K562 (cell line): ENCODE measurements around the gene SIGLEC11. TPM values are rescaled to one million over a fixed set of nuclear protein-coding genes. Genes with fewer than 3 reads are reported as not detected.

Source experiments
- CBFB ChIP-seq: sonication (generic); formaldehyde crosslinking; IDR thresholded peaks from 2 replicates; pipeline ENCODE4 v1.4.0; 2020; ENCODE audit warnings: mild to moderate bottlenecking, missing genetic modification reagents
- EGR1 ChIP-seq: fragments of 450-650 bp; conservative IDR thresholded peaks from 2 replicates; pipeline ENCODE4 v1.6.1; 2017; ENCODE audit warnings: mild to moderate bottlenecking
- ELF4 ChIP-seq: fragments of 450-650 bp; formaldehyde crosslinking; IDR thresholded peaks from 2 replicates; pipeline ENCODE4 v1.4.0; 2022; ENCODE audit warnings: missing genetic modification characterization
- FOXM1 ChIP-seq, 2 experiments: fragments of 450-650 bp in 1 of 2; sonication (generic) in 1 of 2; formaldehyde crosslinking in 1 of 2; IDR thresholded peaks; 2 replicates each; pipeline versions ENCODE4 v1.6.1 to v1.9.0; 2017 to 2022; ENCODE audit warnings: low read depth in 2 of 2, mild to moderate bottlenecking in 2 of 2, missing genetic modification reagents in 1 of 2, moderate library complexity in 1 of 2
- NRF1 ChIP-seq, 2 experiments: fragments of 450-650 bp; IDR thresholded peaks in 1 of 2; conservative IDR thresholded peaks in 1 of 2; 2 replicates each; pipeline ENCODE4 v1.6.1; 2014; ENCODE audit warnings: mild to moderate bottlenecking in 2 of 2
- POU5F1 ChIP-seq: fragments of 150-350 bp; IDR thresholded peaks from 2 replicates; pipeline ENCODE4 v1.6.1; 2014; ENCODE audit warnings: borderline replicate concordance, low read length, low read depth, mild to moderate bottlenecking; ENCODE audit not compliant: partially characterized antibody
- RAD51 ChIP-seq: fragments of 450-650 bp; IDR thresholded peaks from 2 replicates; pipeline ENCODE4 v1.7.1; 2016; ENCODE audit warnings: low read depth, mild to moderate bottlenecking, borderline replicate concordance
- RBFOX2 ChIP-seq: fragments of 200-400 bp; formaldehyde crosslinking; IDR thresholded peaks from 2 replicates; pipeline ENCODE4 v1.6.1; 2017; ENCODE audit warnings: low read depth, mild to moderate bottlenecking, low read length, moderate library complexity
- SIX5 ChIP-seq, 2 experiments: IDR thresholded peaks; 2 replicates each; pipeline ENCODE4 v1.6.1; 2011; ENCODE audit warnings: low read length in 2 of 2, borderline replicate concordance in 1 of 2, low read depth in 1 of 2, mild to moderate bottlenecking in 1 of 2, moderate library complexity in 1 of 2; ENCODE audit not compliant: insufficient read depth in 1 of 2
- SP2 ChIP-seq: IDR thresholded peaks from 2 replicates; pipeline ENCODE4 v1.6.1; 2011; ENCODE audit warnings: mild to moderate bottlenecking, low read depth, low read length, moderate library complexity; ENCODE audit not compliant: poor library complexity, severe bottlenecking; ENCODE audit errors: extremely low read depth
- STAT6 ChIP-seq: sonication (generic); formaldehyde crosslinking; IDR thresholded peaks from 2 replicates; pipeline ENCODE4 v1.8.1; 2023; ENCODE audit warnings: mild to moderate bottlenecking, missing genetic modification reagents
- ZBTB11 ChIP-seq, 3 experiments: fragments of 200-800 bp in 1 of 3; fragments of 250-450 bp in 1 of 3; fragments of 450-650 bp in 1 of 3; sonication (Bioruptor Pico) in 1 of 3; sonication (Bioruptor generic) in 1 of 3; formaldehyde crosslinking in 1 of 3; IDR thresholded peaks; 2 replicates each; pipeline versions ENCODE4 v1.6.1 to v1.8.0; 2016 to 2022; ENCODE audit warnings: mild to moderate bottlenecking in 2 of 3, missing genetic modification characterization in 2 of 3, missing compliant biosample characterization in 1 of 3, moderate library complexity in 1 of 3
- ZBTB34 ChIP-seq: fragments of 250-450 bp; sonication (Bioruptor Pico); IDR thresholded peaks from 2 replicates; pipeline ENCODE4 v1.8.0; 2021; ENCODE audit warnings: mild to moderate bottlenecking, moderate library complexity
- ZNF184 ChIP-seq: sonication (generic); formaldehyde crosslinking; IDR thresholded peaks from 2 replicates; pipeline ENCODE4 v1.5.0; 2020; ENCODE audit warnings: missing genetic modification reagents
- ZNF551 ChIP-seq: fragments of 250-450 bp; sonication (Bioruptor Pico); IDR thresholded peaks from 2 replicates; pipeline ENCODE4 v1.5.0; 2021; ENCODE audit warnings: mild to moderate bottlenecking, moderate library complexity
- ZNF57 ChIP-seq: fragments of 450-650 bp; formaldehyde crosslinking; IDR thresholded peaks from 2 replicates; pipeline ENCODE4 v1.4.0; 2020; ENCODE audit warnings: mild to moderate bottlenecking, moderate library complexity
- ZNF717 ChIP-seq: fragments of 250-450 bp; sonication (Bioruptor Pico); IDR thresholded peaks from 2 replicates; pipeline ENCODE4 v1.5.0; 2021
- polyA plus RNA-seq, 8 experiments: library from polyadenylated mRNA; depleted of rRNA in 4 of 8; stranded (reverse) in 5 of 8; unstranded in 3 of 8; fragments of >200 nt; fragmentation: Nextera tagmentation in 2 of 8; fragmentation: Illumina TruSeq in 1 of 8; extraction: Ambion mirVana in 2 of 8; extraction: Trizol in 1 of 8; gene quantifications; 2 replicates each; pipeline versions ENCODE4 v1.2.1 to v1.2.3, GENCODE V29; 2011 to 2014; ENCODE audit warnings: inconsistent platforms in 1 of 8, missing spikeins in 1 of 8
- total RNA-seq, 7 experiments: library from RNA; depleted of rRNA in 6 of 7; stranded (reverse); fragments of >200 nt in 6 of 7; fragmentation: Illumina TruSeq in 2 of 7; extraction: Trizol in 2 of 7; gene quantifications; 2 replicates each; pipeline versions ENCODE4 v1.2.1 to v1.2.3, GENCODE V29; 2011 to 2021; ENCODE audit warnings: low replicate concordance in 1 of 7

The SIGLEC11 gene
- total and polyA plus RNA-seq, 9 of the 15 experiments (the other 6 are each of a cell fraction or from before 2014, with no cell fraction given) = not detected

- TF ChIP-seq POU5F1 = no peak
- TF ChIP-seq FOXM1 (IDR thresholded peaks at IDR 0.05; ENCODE audit: low read depth) = no peak
- TF ChIP-seq FOXM1 (CRISPR knock-in tag; IDR thresholded peaks at IDR 0.05; ENCODE audit: low read depth) = peak; percentile 84; the same call in 1 of the 2 replicates
- TF ChIP-seq ZNF551 (CRISPR knock-in tag) = no peak
- peak; percentile 6 for TF ChIP-seq SP2
- no peak for TF ChIP-seq NRF1 (conservative IDR thresholded peaks at IDR 0.05 in 1 of 2, IDR thresholded peaks at IDR 0.05 in 1 of 2)
- TF ChIP-seq ZNF184 (CRISPR knock-in tag) = no peak
- TF ChIP-seq CBFB (CRISPR knock-in tag) = no peak
- peak; percentile 20; the same call in 1 of the 2 replicates for TF ChIP-seq EGR1
- TF ChIP-seq ELF4 (CRISPR knock-in tag) = 0 out of 2 replicates have a peak, but pooled peaks have one; percentile 52
- no peak for TF ChIP-seq STAT6
- TF ChIP-seq ZNF57 (CRISPR knock-in tag) = peak; percentile 57; the same call in 1 of the 2 replicates
- no peak for TF ChIP-seq ZNF717
- no peak for TF ChIP-seq ZBTB11 (CRISPR knock-in tag; IDR thresholded peaks at IDR 0.05)
- TF ChIP-seq ZBTB34 (CRISPR knock-in tag) = no peak
- TF ChIP-seq RAD51 = no peak
- no peak for TF ChIP-seq SIX5 (IDR thresholded peaks at IDR 0.05; ENCODE audit: borderline replicate concordance in 1 of 2, insufficient read depth in 1 of 2, low read depth in 1 of 2, low read length in 2 of 2)
- peak; percentile 13 for TF ChIP-seq RBFOX2
Measured at GRCh38 chr19:49929611-49930482, 31.1 kb downstream of the SIGLEC11 start (continued).
